HG02623 (cell line): ENCODE measurements around the gene PIGU.

Experiments
- ATAC-seq: cut with Tn5 transposase; IDR thresholded peaks from one replicate; pipeline ENCODE4 v1.9.1; 2021; ENCODE audit warnings: moderate library complexity; ENCODE audit not compliant: unreplicated experiment

Gene PIGU

GRCh38 chr20:34560141-34560523, 116.8 kb downstream of the PIGU start:
- no peak for ATAC-seq

GRCh38 chr20:34559311-34560140, 117.4 kb downstream of the PIGU start:
- no peak for ATAC-seq

DNA sequence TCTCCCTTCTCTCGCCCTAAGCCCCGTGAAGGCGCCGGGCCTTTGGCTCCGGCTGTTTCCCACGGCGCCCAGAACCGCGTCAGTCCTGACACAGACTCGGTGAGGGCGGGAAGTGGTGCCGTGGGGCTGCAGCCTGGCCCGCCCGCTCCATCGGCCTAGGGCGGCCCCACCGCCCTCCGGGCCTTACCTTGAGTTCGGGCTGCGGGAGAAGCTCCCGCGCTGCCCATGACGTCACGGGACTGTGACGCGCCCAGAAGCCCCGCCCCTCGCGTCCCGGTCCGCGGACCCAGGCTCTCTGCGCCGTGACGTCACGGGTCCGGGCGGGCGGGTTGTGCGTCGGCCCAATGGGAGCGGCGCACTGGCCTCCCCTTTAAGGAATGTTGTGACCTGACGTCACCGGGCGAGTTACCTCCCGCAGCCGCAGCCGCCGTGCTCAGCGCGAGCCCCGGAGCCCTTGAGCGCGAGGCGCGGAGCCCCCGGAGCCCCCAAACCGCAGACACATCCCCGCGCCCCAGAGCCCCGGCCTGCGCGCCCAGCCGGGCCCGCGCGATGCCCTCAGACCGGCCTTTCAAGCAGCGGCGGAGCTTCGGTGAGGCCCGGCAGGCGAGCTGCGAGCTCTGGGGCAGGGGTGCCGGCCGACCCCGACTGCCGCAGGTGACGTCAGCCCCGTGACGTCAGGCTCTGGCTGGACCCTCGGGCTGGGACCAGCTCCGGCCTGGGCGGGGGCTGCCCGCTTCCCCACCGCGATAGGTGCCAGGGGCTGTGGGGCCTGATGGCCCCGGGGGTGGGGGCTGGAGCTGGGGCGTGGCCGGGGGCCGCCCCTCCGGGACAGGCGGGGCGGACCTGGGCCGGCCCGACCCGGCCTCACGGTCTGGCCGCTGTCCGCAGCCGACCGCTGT, 118.3 kb downstream of the PIGU start, which contains the start of gene MAP1LC3A:
Gene MAP1LC3A, plus strand, starts transcription at position 399 of the 899 bp plus-strand sequence. Its CDS starts 151 bp downstream, at position 550.
- peak; percentile 50 for ATAC-seq

DNA sequence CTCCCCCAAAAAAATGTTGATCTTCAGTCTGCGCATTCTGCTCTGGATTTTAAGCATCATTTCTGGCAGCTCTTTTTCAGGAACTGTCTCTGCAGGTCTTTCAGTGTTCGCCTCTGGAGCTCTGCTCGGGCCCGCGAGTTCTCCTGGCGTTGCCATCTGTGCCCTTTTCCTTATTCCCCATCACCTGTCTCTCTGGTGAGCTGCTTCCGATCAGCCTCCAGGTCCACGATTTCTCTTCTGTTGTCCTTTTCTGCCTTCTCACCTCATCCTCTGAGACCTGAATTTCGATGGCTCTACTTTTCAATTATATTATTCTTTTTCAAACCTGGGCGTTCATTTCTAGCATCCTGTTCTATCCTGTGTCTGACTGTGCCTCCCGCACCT, 119.0 kb downstream of the PIGU start:
- ATAC-seq = no peak

- ATAC-seq = no peak
These were observed 123.5 kb downstream of the PIGU start for GRCh38 chr20:34553366-34553867.

GRCh38 chr20:34552569-34552968, 124.3 kb downstream of the PIGU start:
- ATAC-seq = no peak

- no peak for ATAC-seq
These were observed 127.0 kb downstream of the PIGU start for GRCh38 chr20:34549929-34550305.

DNA sequence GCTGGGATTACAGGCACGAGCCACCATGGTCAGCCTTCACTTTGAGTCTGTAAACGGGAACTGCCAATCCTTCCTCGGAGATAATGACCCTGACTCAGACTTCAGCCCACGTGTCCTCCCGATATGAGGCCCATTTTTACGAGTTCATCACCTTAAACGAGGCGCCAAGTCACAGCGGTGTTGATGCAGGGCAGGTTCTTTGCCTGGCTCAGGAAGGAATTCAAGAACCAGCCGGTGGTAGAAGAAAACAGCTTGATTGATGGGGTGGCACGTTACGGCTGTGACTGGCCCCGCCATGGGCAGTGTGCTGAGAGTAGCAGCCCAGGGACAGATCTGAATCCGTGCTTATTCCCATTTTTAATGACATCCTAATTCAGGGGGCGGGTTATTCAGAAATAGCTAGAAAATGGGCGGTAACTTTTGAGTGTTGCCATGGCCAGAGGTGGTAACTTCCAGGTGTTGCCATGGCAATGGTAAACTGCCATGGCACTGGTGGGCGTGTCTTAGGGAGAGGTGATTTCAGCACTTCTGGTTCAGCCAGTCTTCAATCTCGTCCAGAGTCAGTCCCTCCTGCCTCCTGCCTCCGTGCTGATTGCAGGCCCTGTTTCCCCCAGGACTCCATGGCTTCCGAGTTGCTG, 127.5 kb downstream of the PIGU start:
- ATAC-seq = no peak

DNA sequence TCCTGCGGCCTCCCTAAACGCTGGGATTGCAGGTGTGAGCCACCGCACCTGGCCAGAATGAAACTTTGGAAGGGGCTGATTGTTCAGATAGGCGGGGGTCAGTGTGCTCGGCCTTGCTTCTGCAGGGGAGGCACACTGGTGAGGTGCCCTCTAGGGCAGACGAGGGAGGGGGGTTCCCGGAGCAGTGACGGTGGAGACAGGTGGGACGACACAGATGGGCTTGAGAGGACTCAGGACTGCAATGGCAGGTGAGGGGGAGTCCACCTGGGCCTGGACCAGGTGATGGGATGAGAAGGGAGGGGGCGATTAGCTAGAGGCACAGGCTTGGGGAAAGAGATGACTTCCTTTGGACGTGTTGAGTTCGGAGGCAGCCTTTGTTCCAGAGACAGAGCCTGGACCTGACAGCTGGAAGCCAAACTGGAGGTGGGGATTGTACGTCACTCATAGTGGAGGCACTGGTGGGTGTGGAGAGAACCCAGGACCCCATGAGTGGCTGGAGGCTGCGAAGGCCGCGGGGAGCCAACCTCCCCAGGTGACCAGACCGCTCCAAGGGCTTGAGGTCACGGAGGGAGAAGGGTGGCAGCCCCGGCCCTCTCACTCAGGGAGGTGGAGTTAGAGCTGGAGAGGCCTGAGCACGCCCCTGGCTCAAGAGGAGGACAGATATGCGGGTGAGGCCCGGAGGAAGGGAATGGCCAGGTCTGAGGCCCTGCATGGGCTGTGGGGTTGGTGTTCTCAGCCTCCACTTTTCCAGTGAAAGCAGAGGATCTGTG, 128.9 kb downstream of the PIGU start:
- no peak for ATAC-seq

GRCh38 chr20:34546751-34547181, 130.1 kb downstream of the PIGU start:
- ATAC-seq = no peak

- ATAC-seq = no peak
These were observed 132.6 kb downstream of the PIGU start for GRCh38 chr20:34544109-34544796.

DNA sequence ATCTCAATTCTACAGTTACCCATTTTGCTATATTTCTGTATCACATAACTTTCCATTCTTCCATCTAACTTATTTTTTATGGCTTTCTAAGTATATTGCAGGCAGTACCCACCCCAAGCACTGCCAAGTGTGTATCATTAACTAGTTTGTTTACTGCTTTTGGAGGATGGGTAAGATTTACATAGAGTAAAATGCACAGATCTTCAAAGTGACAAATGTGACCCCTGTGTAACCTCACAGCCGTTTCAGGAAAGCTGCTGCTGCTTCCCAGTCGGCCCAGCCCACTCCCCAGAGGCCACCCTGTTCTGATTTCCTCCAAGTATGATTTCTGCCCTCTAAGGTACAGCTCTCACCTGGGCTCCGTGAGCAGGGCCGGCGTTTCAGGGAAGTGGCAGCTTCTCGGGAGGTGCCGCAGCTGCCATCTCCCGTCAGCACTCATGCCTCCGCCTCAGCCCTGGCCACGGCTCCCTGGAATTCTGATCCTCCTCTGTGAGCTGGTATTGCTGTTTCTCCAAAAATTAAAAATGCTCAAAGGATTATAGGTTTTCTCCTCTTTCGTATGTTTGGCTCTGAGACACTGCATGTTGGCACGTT, 133.3 kb downstream of the PIGU start:
- no peak for ATAC-seq

GRCh38 chr20:34542439-34542838, 134.5 kb downstream of the PIGU start:
- no peak for ATAC-seq

DNA sequence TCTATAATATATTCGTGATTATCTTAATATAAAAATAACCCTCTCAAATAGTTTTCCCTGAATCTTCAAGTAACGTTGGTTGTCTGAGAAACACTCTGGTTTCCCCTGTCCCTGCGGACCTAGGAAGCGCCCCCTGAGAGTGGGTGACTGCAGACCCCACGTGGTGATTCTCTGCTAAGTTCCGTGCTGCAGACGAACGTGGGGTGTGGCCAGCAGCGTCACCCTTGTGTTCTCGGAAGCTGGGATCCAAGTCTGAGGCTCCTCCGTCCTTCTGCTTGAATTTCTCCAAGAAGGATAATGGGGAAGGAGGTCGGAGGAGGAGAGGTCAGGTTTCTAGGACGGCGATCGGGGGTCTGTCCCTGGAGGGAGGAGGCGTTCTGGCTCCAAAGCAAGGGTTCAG, 135.0 kb downstream of the PIGU start:
- ATAC-seq = no peak

DNA sequence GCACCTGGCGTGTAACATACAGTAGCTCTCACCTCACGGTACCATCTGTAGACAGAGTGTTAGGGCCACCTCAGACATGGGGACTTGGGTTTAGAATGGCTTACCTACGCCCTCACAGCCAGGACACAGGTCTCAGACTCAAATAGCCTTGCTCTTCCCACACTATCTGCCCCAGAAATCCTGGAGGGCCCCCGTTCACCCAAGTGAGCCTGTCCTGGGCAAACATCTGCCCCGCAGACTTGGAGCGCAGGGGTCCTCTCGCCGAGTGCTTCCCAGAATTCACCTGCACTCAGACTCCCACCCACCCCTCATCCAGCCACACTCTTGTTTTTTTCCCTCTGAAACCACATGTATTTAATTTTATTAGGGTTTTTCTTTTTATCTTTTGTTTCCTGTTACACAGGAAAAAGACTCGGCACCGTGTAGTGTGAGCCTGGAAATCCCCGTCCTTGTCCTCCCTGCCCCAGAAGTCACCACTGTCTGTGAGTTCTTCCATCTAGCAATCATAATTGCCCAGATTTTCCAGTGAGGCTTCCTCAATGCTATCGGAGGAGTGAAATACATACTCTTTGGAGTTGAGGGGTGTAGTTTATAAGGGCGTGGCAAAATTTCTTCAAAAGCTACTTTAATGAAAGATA, 135.5 kb downstream of the PIGU start:
- ATAC-seq = no peak

- no peak for ATAC-seq
These were observed 136.2 kb downstream of the PIGU start for GRCh38 chr20:34540596-34541263.

GRCh38 chr20:34539756-34540155, 137.1 kb downstream of the PIGU start:
- ATAC-seq = no peak

DNA sequence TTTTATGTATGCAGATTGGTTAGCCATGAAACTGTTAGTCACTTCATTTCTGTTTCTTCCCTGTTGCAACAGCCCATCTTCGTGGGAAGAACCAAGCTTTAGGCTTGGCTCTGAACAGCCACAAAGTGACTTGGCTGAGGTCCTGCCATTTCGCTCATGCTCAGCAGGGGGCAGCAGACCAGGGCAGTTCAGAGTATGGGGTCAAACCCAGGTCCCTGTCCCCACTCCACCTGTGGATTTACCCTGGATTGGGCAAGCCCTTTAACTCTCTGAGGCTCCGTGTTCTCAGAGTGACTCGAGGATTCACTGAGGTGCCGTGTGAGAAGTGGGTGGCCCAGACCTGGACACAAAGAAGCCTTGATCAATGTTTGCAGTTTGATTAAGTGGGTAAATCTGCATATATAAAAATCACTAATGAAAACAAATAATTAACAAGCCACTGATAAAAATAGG, 138.2 kb downstream of the PIGU start:
- ATAC-seq = no peak
